ENCODE results near the gene DEFB127. TPM values are rescaled to one million over a fixed set of nuclear protein-coding genes. Genes with fewer than 3 reads are reported as not detected.

DEFB127 gene
- total and polyA plus RNA-seq, 2 of the 4 experiments (the other 2 are of a cell fraction) = not detected

- Histone ChIP-seq H2BK5ac (ENCODE audit: low read depth, low read length, poor library complexity, severe bottlenecking) (no peak overlapping the region), H3K27me3 (ENCODE audit: control insufficient read depth, insufficient read depth, low read length) (peaks cover 2% of the 10 kb centered on the region), H3K4me3 (ENCODE audit: insufficient read depth, low read depth, low read length) (no peak overlapping the region), H4K20me1 (ENCODE audit: insufficient read depth, low read length) (no peaks in the 10 kb centered on the region), H2BK20ac (ENCODE audit: low read depth, low read length) (no peak overlapping the region), H3K9me1 (ENCODE audit: insufficient read depth, low read length) (no peaks in the 10 kb centered on the region), H4K5ac (ENCODE audit: low read depth, low read length) (no peak overlapping the region), H2AFZ (replicated peaks; ENCODE audit: low read length, poor library complexity) (no peak overlapping the region), H2BK120ac (ENCODE audit: low read depth, low read length) (no peak overlapping the region), H3K4ac (ENCODE audit: low read depth, low read length) (no peak overlapping the region), H3K9ac (ENCODE audit: low read depth, low read length) (no peak overlapping the region), H3K27ac (ENCODE audit: insufficient read depth, low read length) (no peak overlapping the region), H4K91ac (ENCODE audit: insufficient read depth, low read depth, low read length) (no peak overlapping the region), H3K79me1 (ENCODE audit: low read depth in 1 of 2, low read length in 2 of 2) (no peaks in the 10 kb centered on the region), H2BK15ac (ENCODE audit: low read depth, low read length) (no peak overlapping the region), H4K8ac (ENCODE audit: low read depth in 2 of 2, low read length in 2 of 2) (no peak overlapping the region), H3K18ac (ENCODE audit: low read depth, low read length) (no peak overlapping the region), H2AK9ac (replicated peaks; ENCODE audit: low read depth, low read length, poor library complexity) (no peak overlapping the region), H3K4me2 (ENCODE audit: low read depth, low read length) (no peak overlapping the region), H3K36me3 (ENCODE audit: control insufficient read depth, insufficient read depth, low read length) (no peaks in the 10 kb centered on the region), H3K4me1 (ENCODE audit: control insufficient read depth, insufficient read depth, low read length) (no peaks in the 10 kb centered on the region), H3K23ac (ENCODE audit: low read depth, low read length) (no peak overlapping the region), H2AK5ac (ENCODE audit: low read depth, low read length) (no peak overlapping the region), H3K14ac (replicated peaks; ENCODE audit: low read depth, low read length) (no peak overlapping the region), H3K9me3 (ENCODE audit: control insufficient read depth, insufficient read depth, low read length) (no peaks in the 10 kb centered on the region), H3K56ac (ENCODE audit: extremely low read depth, insufficient read depth, low read length) (no peak overlapping the region)
- ChIA-PET CTCF (interaction anchor here (1.2 kb wide), 1 partner anchor 14 kb away, joined by 3 read pairs; no protein-coding TSS in a partner anchor), POLR2A (ENCODE audit: unreplicated experiment) (no interaction called here)
- in situ Hi-C loops (cut with MboI; ENCODE audit: low sequenced_read_pairs) = no loop called here
- intact Hi-C loops (cut with micrococcal nuclease) = no loop called here
- no TSS peak for BruUV-seq (replicated peaks)
- no peak for DNase-seq
- WGBS, 2 experiments (ENCODE audit: extremely low coverage in 2 of 2, insufficient read length in 1 of 2) = no CpG with 5 or more reads among the region's 4 CpGs
- dilution Hi-C loops (cut with HindIII; ENCODE audit: low sequenced_read_pairs, unreplicated experiment) = no loop called here
- ATAC-seq (ENCODE audit: low read depth) = no peak
- TF ChIP-seq CHD1 (IDR thresholded peaks at IDR 0.05; ENCODE audit: low read depth, low read length) (no peak), MAFK (IDR thresholded peaks at IDR 0.05; ENCODE audit: low read depth, low read length) (no peak), RCOR1 (IDR thresholded peaks at IDR 0.05; ENCODE audit: insufficient replicate concordance, low read length) (no peak), RFX5 (IDR thresholded peaks at IDR 0.05; ENCODE audit: low read depth, low read length) (no peak), NFE2L2 (IDR thresholded peaks at IDR 0.05; ENCODE audit: low read depth, low read length) (no peak), RAD21 (IDR thresholded peaks at IDR 0.05; ENCODE audit: low read length) (no peak), MAZ (IDR thresholded peaks at IDR 0.05; ENCODE audit: borderline replicate concordance, low read depth, low read length) (no peak), CEBPB (IDR thresholded peaks at IDR 0.05; ENCODE audit: low read depth, low read length) (no peak), POLR2A (IDR thresholded peaks at IDR 0.05; ENCODE audit: low read depth, low read length) (no peak), ELK1 (IDR thresholded peaks at IDR 0.05; ENCODE audit: borderline replicate concordance, low read depth, low read length) (no peak), SMC3 (IDR thresholded peaks at IDR 0.05; ENCODE audit: low read depth, low read length) (no peak), FOS (IDR thresholded peaks at IDR 0.05; ENCODE audit: low read depth, low read length) (no peak), BHLHE40 (IDR thresholded peaks at IDR 0.05; ENCODE audit: low read depth, low read length) (no peak), MXI1 (IDR thresholded peaks at IDR 0.05; ENCODE audit: borderline replicate concordance, low read depth, low read length) (no peak)
- TF ChIP-seq, protein P1, sequence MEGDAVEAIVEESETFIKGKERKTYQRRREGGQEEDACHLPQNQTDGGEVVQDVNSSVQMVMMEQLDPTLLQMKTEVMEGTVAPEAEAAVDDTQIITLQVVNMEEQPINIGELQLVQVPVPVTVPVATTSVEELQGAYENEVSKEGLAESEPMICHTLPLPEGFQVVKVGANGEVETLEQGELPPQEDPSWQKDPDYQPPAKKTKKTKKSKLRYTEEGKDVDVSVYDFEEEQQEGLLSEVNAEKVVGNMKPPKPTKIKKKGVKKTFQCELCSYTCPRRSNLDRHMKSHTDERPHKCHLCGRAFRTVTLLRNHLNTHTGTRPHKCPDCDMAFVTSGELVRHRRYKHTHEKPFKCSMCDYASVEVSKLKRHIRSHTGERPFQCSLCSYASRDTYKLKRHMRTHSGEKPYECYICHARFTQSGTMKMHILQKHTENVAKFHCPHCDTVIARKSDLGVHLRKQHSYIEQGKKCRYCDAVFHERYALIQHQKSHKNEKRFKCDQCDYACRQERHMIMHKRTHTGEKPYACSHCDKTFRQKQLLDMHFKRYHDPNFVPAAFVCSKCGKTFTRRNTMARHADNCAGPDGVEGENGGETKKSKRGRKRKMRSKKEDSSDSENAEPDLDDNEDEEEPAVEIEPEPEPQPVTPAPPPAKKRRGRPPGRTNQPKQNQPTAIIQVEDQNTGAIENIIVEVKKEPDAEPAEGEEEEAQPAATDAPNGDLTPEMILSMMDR (conservative IDR thresholded peaks at IDR 0.05; ENCODE audit: low read depth, low read length) = no peak
- TF ChIP-seq, protein P2, sequence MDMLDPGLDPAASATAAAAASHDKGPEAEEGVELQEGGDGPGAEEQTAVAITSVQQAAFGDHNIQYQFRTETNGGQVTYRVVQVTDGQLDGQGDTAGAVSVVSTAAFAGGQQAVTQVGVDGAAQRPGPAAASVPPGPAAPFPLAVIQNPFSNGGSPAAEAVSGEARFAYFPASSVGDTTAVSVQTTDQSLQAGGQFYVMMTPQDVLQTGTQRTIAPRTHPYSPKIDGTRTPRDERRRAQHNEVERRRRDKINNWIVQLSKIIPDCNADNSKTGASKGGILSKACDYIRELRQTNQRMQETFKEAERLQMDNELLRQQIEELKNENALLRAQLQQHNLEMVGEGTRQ (IDR thresholded peaks at IDR 0.05; ENCODE audit: low read depth, low read length) = no peak
Measured at GRCh38 chr20:199996-200395, 42.7 kb downstream of the DEFB127 start.
